ENCODE results near the gene CADM1. TPM values are rescaled to one million over a fixed set of nuclear protein-coding genes. Genes with fewer than 3 reads are reported as not detected.
A peak's percentile ranks its signal among the peaks of the same experiment; 100 is the strongest.

Gene CADM1
- 1 to 10 TPM in 1 of 2 donors, under 1 TPM in 1; 0.61 to 1.3 TPM for total RNA-seq

- no peaks in the 10 kb centered on the region for H3K36me3 Mint-ChIP-seq (ENCODE audit: low read depth)
- ATAC-seq (replicated peaks), result peak; percentile 90
- H3K27me3 Mint-ChIP-seq, result peaks cover 21% of the 10 kb centered on the region
- no peak within 1 kb of the TSS for H3K27ac Mint-ChIP-seq
- no peaks in the 10 kb centered on the region for H3K4me1 Mint-ChIP-seq
- H3K4me3 Mint-ChIP-seq, result peak within 1 kb of the TSS; percentile 61
- no peaks in the 10 kb centered on the region for H3K9me3 Mint-ChIP-seq
These were observed at the start of gene CADM1 for GRCh38 chr11:115504276-115505158. CADM1 (minus strand) TSS chr11:115504415.

GRCh38 chr11:115552773-115553438 lies 48.7 kb upstream of the CADM1 start:
- H3K27me3 Mint-ChIP-seq, result peaks cover 3% of the 10 kb centered on the region
- H3K4me3 Mint-ChIP-seq, result no peak overlapping the region
- H3K27ac Mint-ChIP-seq, result no peak overlapping the region
- H3K36me3 Mint-ChIP-seq (ENCODE audit: low read depth), result no peaks in the 10 kb centered on the region
- ATAC-seq (replicated peaks), result no peak
- no peaks in the 10 kb centered on the region for H3K9me3 Mint-ChIP-seq
- H3K4me1 Mint-ChIP-seq, result no peaks in the 10 kb centered on the region

GRCh38 chr11:115552151-115552772 lies 48.0 kb upstream of the CADM1 start:
- Mint-ChIP-seq H3K36me3 (ENCODE audit: low read depth) (no peaks in the 10 kb centered on the region), H3K4me3 (no peak overlapping the region), H3K27ac (no peak overlapping the region), H3K4me1 (no peaks in the 10 kb centered on the region), H3K27me3 (peaks cover 6% of the 10 kb centered on the region), H3K9me3 (no peaks in the 10 kb centered on the region)
- no peak for ATAC-seq (replicated peaks)

- Mint-ChIP-seq H3K4me1 (no peaks in the 10 kb centered on the region), H3K27me3 (peaks cover 6% of the 10 kb centered on the region), H3K36me3 (ENCODE audit: low read depth) (no peaks in the 10 kb centered on the region), H3K9me3 (no peaks in the 10 kb centered on the region), H3K27ac (no peak overlapping the region), H3K4me3 (no peak overlapping the region)
- ATAC-seq (replicated peaks), result no peak
These were observed 46.3 kb upstream of the CADM1 start for GRCh38 chr11:115550291-115551059.

- Mint-ChIP-seq H3K27ac (no peak overlapping the region), H3K4me3 (no peak overlapping the region), H3K4me1 (no peaks in the 10 kb centered on the region), H3K9me3 (no peaks in the 10 kb centered on the region), H3K27me3 (peaks cover 6% of the 10 kb centered on the region), H3K36me3 (ENCODE audit: low read depth) (no peaks in the 10 kb centered on the region)
- ATAC-seq (replicated peaks), result no peak
These were observed 44.8 kb upstream of the CADM1 start for GRCh38 chr11:115548878-115549528.

- Mint-ChIP-seq H3K27me3 (peaks cover 6% of the 10 kb centered on the region), H3K9me3 (no peaks in the 10 kb centered on the region), H3K4me1 (no peaks in the 10 kb centered on the region), H3K27ac (no peak overlapping the region), H3K4me3 (no peak overlapping the region), H3K36me3 (ENCODE audit: low read depth) (no peaks in the 10 kb centered on the region)
- no peak for ATAC-seq (replicated peaks)
These were observed 41.5 kb upstream of the CADM1 start for GRCh38 chr11:115545581-115546210.

GRCh38 chr11:115544422-115544948 lies 40.3 kb upstream of the CADM1 start:
- no peaks in the 10 kb centered on the region for H3K4me1 Mint-ChIP-seq
- H3K4me3 Mint-ChIP-seq, result no peak overlapping the region
- peaks cover 3% of the 10 kb centered on the region for H3K27me3 Mint-ChIP-seq
- no peak overlapping the region for H3K27ac Mint-ChIP-seq
- no peaks in the 10 kb centered on the region for H3K9me3 Mint-ChIP-seq
- no peak for ATAC-seq (replicated peaks)
- H3K36me3 Mint-ChIP-seq (ENCODE audit: low read depth), result no peaks in the 10 kb centered on the region

- Mint-ChIP-seq H3K4me3 (no peak overlapping the region), H3K27ac (no peak overlapping the region), H3K27me3 (no peaks in the 10 kb centered on the region), H3K36me3 (ENCODE audit: low read depth) (no peaks in the 10 kb centered on the region), H3K9me3 (no peaks in the 10 kb centered on the region), H3K4me1 (no peaks in the 10 kb centered on the region)
- no peak for ATAC-seq (replicated peaks)
These were observed 37.3 kb upstream of the CADM1 start for GRCh38 chr11:115541518-115541917.

- H3K4me1 Mint-ChIP-seq, result no peaks in the 10 kb centered on the region
- no peaks in the 10 kb centered on the region for H3K27me3 Mint-ChIP-seq
- H3K9me3 Mint-ChIP-seq, result no peaks in the 10 kb centered on the region
- no peak for ATAC-seq (replicated peaks)
- no peak overlapping the region for H3K27ac Mint-ChIP-seq
- H3K4me3 Mint-ChIP-seq, result no peak overlapping the region
- no peaks in the 10 kb centered on the region for H3K36me3 Mint-ChIP-seq (ENCODE audit: low read depth)
These were observed 35.6 kb upstream of the CADM1 start for GRCh38 chr11:115539844-115540243.

GRCh38 chr11:115535781-115536180 lies 31.6 kb upstream of the CADM1 start:
- ATAC-seq (replicated peaks), result no peak
- H3K27ac Mint-ChIP-seq, result no peak overlapping the region
- H3K36me3 Mint-ChIP-seq (ENCODE audit: low read depth), result no peaks in the 10 kb centered on the region
- no peaks in the 10 kb centered on the region for H3K4me1 Mint-ChIP-seq
- peaks cover 5% of the 10 kb centered on the region for H3K27me3 Mint-ChIP-seq
- H3K9me3 Mint-ChIP-seq, result no peaks in the 10 kb centered on the region
- no peak overlapping the region for H3K4me3 Mint-ChIP-seq

GRCh38 chr11:115530752-115531151 lies 26.5 kb upstream of the CADM1 start:
- Mint-ChIP-seq H3K9me3 (no peaks in the 10 kb centered on the region), H3K36me3 (ENCODE audit: low read depth) (no peaks in the 10 kb centered on the region), H3K27me3 (peaks cover 9% of the 10 kb centered on the region), H3K27ac (no peak overlapping the region), H3K4me3 (no peak overlapping the region), H3K4me1 (no peaks in the 10 kb centered on the region)
- no peak for ATAC-seq (replicated peaks)

GRCh38 chr11:115528225-115528624 lies 24.0 kb upstream of the CADM1 start:
- H3K27ac Mint-ChIP-seq, result no peak overlapping the region
- H3K4me3 Mint-ChIP-seq, result no peak overlapping the region
- H3K36me3 Mint-ChIP-seq (ENCODE audit: low read depth), result no peaks in the 10 kb centered on the region
- no peaks in the 10 kb centered on the region for H3K4me1 Mint-ChIP-seq
- no peaks in the 10 kb centered on the region for H3K9me3 Mint-ChIP-seq
- H3K27me3 Mint-ChIP-seq, result peaks cover 5% of the 10 kb centered on the region
- ATAC-seq (replicated peaks), result no peak

- no peaks in the 10 kb centered on the region for H3K9me3 Mint-ChIP-seq
- H3K27ac Mint-ChIP-seq, result no peak overlapping the region
- H3K4me1 Mint-ChIP-seq, result no peaks in the 10 kb centered on the region
- H3K4me3 Mint-ChIP-seq, result no peak overlapping the region
- H3K36me3 Mint-ChIP-seq (ENCODE audit: low read depth), result no peaks in the 10 kb centered on the region
- H3K27me3 Mint-ChIP-seq, result peaks cover 5% of the 10 kb centered on the region
- ATAC-seq (replicated peaks), result no peak
These were observed 23.4 kb upstream of the CADM1 start for GRCh38 chr11:115527534-115528125.
